Ishikawa (cell line): ENCODE results near the gene HIVEP1.

Source experiments
- CEBPB ChIP-seq: IDR thresholded peaks from 2 replicates; pipeline ENCODE4 v1.6.1; 2012
- CREB1 ChIP-seq: IDR thresholded peaks from 2 replicates; pipeline ENCODE4 v1.6.1; 2012; ENCODE audit warnings: low read depth
- EP300 ChIP-seq: IDR thresholded peaks from 2 replicates; pipeline ENCODE4 v1.6.1; 2012; ENCODE audit warnings: borderline replicate concordance
- FOXM1 ChIP-seq: IDR thresholded peaks from 2 replicates; pipeline ENCODE4 v1.6.1; 2012; ENCODE audit warnings: low read depth, borderline replicate concordance
- MAX ChIP-seq: IDR thresholded peaks from 2 replicates; pipeline ENCODE4 v1.6.1; 2012
- NFIC ChIP-seq: IDR thresholded peaks from 2 replicates; pipeline ENCODE4 v1.6.1; 2012
- RAD21 ChIP-seq: IDR thresholded peaks from 2 replicates; pipeline ENCODE4 v1.6.1; 2012; ENCODE audit warnings: low read depth
- REST ChIP-seq: IDR thresholded peaks from 2 replicates; pipeline ENCODE4 v1.6.1; 2012; ENCODE audit warnings: low read depth, mild to moderate bottlenecking
- TAF1 ChIP-seq: IDR thresholded peaks from 2 replicates; pipeline ENCODE4 v1.6.1; 2012; ENCODE audit warnings: low read depth, mild to moderate bottlenecking
- TCF12 ChIP-seq: IDR thresholded peaks from 2 replicates; pipeline ENCODE4 v1.6.1; 2012; ENCODE audit warnings: low read depth
- TEAD4 ChIP-seq: IDR thresholded peaks from 2 replicates; pipeline ENCODE4 v1.6.1; 2012
- USF1 ChIP-seq: IDR thresholded peaks from 2 replicates; pipeline ENCODE4 v1.6.1; 2012
- YY1 ChIP-seq: IDR thresholded peaks from 2 replicates; pipeline ENCODE4 v1.6.1; 2012; ENCODE audit warnings: low read depth
- ZBTB7A ChIP-seq: IDR thresholded peaks from 2 replicates; pipeline ENCODE4 v1.6.1; 2012; ENCODE audit warnings: low read depth

- no peak for TF ChIP-seq NFIC
- TF ChIP-seq REST: no peak
- no peak for TF ChIP-seq MAX
- TF ChIP-seq FOXM1: no peak
- TF ChIP-seq TAF1: no peak
- TF ChIP-seq YY1: no peak
- no peak for TF ChIP-seq TEAD4
- TF ChIP-seq CEBPB: no peak
- no peak for TF ChIP-seq CREB1
- no peak for TF ChIP-seq EP300
- TF ChIP-seq RAD21: no peak
- no peak for TF ChIP-seq TCF12
- no peak for TF ChIP-seq USF1
- no peak for TF ChIP-seq ZBTB7A
These were observed 100.6 kb downstream of the HIVEP1 start for GRCh38 chr6:12112540-12113189.
